Dedifferentiated amniotic fluid mesenchymal stem cell (primary cell): Measurements from ENCODE around the gene TMEM51.
A peak's percentile ranks its signal among the peaks of the same experiment; 100 is the strongest.
"Not testable (repeated sequence)": the region's sequence is repeated elsewhere in the genome, so short reads cannot be mapped to it uniquely, and the experiment has no call there.

ENCODE experiments used
- DNase-seq: peaks from one replicate; pipeline ENCODE4 v3.0.0-alpha.2; 2016; ENCODE audit errors: extremely low spot score

The TMEM51 gene

GRCh38 chr1:15154480-15155036, 1.0 kb downstream of the TMEM51 start:
- DNase-seq, result no peak

- DNase-seq, result no peak
These were observed 1.6 kb downstream of the TMEM51 start for GRCh38 chr1:15155191-15155590.

GRCh38 chr1:15155888-15156741, 2.6 kb downstream of the TMEM51 start:
- no peak for DNase-seq

GRCh38 chr1:15156807-15157380, 3.3 kb downstream of the TMEM51 start:
- DNase-seq, result no peak

- DNase-seq, result no peak
These were observed 4.2 kb downstream of the TMEM51 start for GRCh38 chr1:15157524-15158399.

- DNase-seq, result no peak
These were observed 5.1 kb downstream of the TMEM51 start for GRCh38 chr1:15158506-15159165.

GRCh38 chr1:15159166-15159555, 5.6 kb downstream of the TMEM51 start:
- DNase-seq, result no peak

GRCh38 chr1:15160626-15161025, 7.1 kb downstream of the TMEM51 start:
- no peak for DNase-seq

- peak; percentile 12 for DNase-seq
These were observed 13.8 kb downstream of the TMEM51 start for GRCh38 chr1:15167386-15167785.

- no peak for DNase-seq
These were observed 14.9 kb downstream of the TMEM51 start for GRCh38 chr1:15168479-15168878.

GRCh38 chr1:15170071-15170470, 16.5 kb downstream of the TMEM51 start:
- no peak for DNase-seq

GRCh38 chr1:15171271-15171908, 17.8 kb downstream of the TMEM51 start:
- no peak for DNase-seq

- DNase-seq, result no peak
These were observed 19.1 kb downstream of the TMEM51 start for GRCh38 chr1:15172405-15173259.

- DNase-seq, result no peak
These were observed 20.5 kb downstream of the TMEM51 start for GRCh38 chr1:15173863-15174614.

- no peak for DNase-seq
These were observed 21.1 kb downstream of the TMEM51 start for GRCh38 chr1:15174615-15174983.

GRCh38 chr1:15175324-15176094, 22.0 kb downstream of the TMEM51 start:
- not testable (repeated sequence) for DNase-seq

- no peak for DNase-seq
These were observed 22.6 kb downstream of the TMEM51 start for GRCh38 chr1:15176120-15176519.

GRCh38 chr1:15176898-15177665, 23.5 kb downstream of the TMEM51 start:
- no peak for DNase-seq
